WTC11 (cell line): ENCODE measurements around the gene CNTNAP2. TPM values are rescaled to one million over a fixed set of nuclear protein-coding genes. Genes with fewer than 3 reads are reported as not detected.

Experiments used
- ATAC-seq: fragments of 200-7000 bp; cut with Tn5 transposase; 2 replicates; pipeline ENCODE4 v1.10.0; 2021; ENCODE audit warnings: mild to moderate bottlenecking, moderate library complexity
- CTCF ChIA-PET: fragments of 300-600 bp; sonication (Branson Sonifier 250); formaldehyde crosslinking; loops from one replicate; lab custom pipeline; 2021; ENCODE audit warnings: antibody characterized with exemption; lab: Charles Lee
- POLR2A ChIA-PET: fragments of 350-600 bp; sonication (Branson Sonifier 250); formaldehyde crosslinking; loops from one replicate; lab custom pipeline; 2021; ENCODE audit warnings: antibody characterized with exemption; lab: Charles Lee
- DNase-seq: peaks from one replicate; pipeline ENCODE4 v3.0.0; 2021; ENCODE audit warnings: low spot score
- H3K27ac Mint-ChIP-seq: 2 replicates; pipeline ENCODE4 v1.8.0; 2021; ENCODE audit warnings: mixed read lengths
- H3K27me3 Mint-ChIP-seq: 2 replicates; pipeline ENCODE4 v1.8.0; 2021; ENCODE audit warnings: low read depth, mild to moderate bottlenecking, moderate library complexity, mixed read lengths
- H3K36me3 Mint-ChIP-seq: 2 replicates; pipeline ENCODE4 v1.8.0; 2021; ENCODE audit warnings: mixed read lengths
- H3K4me1 Mint-ChIP-seq: 2 replicates; pipeline ENCODE4 v1.8.0; 2022; ENCODE audit warnings: mixed read lengths
- H3K4me3 Mint-ChIP-seq: 2 replicates; pipeline ENCODE4 v1.8.0; 2021; ENCODE audit warnings: mild to moderate bottlenecking, moderate library complexity, mixed read lengths
- H3K9me3 Mint-ChIP-seq: 2 replicates; pipeline ENCODE4 v1.8.0; 2021; ENCODE audit warnings: mixed read lengths
- ATF3 ChIP-seq: sonication (generic); formaldehyde crosslinking; conservative IDR thresholded peaks from 2 replicates; pipeline ENCODE4 v1.8.1; 2022; ENCODE audit warnings: mild to moderate bottlenecking, missing genetic modification reagents
- ELF4 ChIP-seq: sonication (generic); formaldehyde crosslinking; IDR thresholded peaks from 2 replicates; pipeline ENCODE4 v1.8.1; 2022; ENCODE audit warnings: low read depth, mild to moderate bottlenecking, moderate library complexity, missing genetic modification reagents
- FOXJ3 ChIP-seq: sonication (generic); formaldehyde crosslinking; IDR thresholded peaks from 2 replicates; pipeline ENCODE4 v1.9.0; 2021; ENCODE audit warnings: missing genetic modification reagents, mild to moderate bottlenecking, borderline replicate concordance
- GTF2I ChIP-seq: fragments of 250-450 bp; sonication (Bioruptor Pico); conservative IDR thresholded peaks from 2 replicates; pipeline ENCODE4 v1.4.0; 2021; ENCODE audit warnings: mild to moderate bottlenecking
- JAZF1 ChIP-seq: fragments of 250-450 bp; sonication (Bioruptor Pico); IDR thresholded peaks from 2 replicates; pipeline ENCODE4 v1.9.0; 2021; ENCODE audit warnings: moderate library complexity, mild to moderate bottlenecking, inconsistent platforms
- MLX ChIP-seq: sonication (generic); formaldehyde crosslinking; IDR thresholded peaks from 2 replicates; pipeline ENCODE4 v1.8.1; 2023; ENCODE audit warnings: mild to moderate bottlenecking, missing genetic modification reagents, moderate library complexity
- NFE2L1 ChIP-seq: sonication (generic); formaldehyde crosslinking; IDR thresholded peaks from 2 replicates; pipeline ENCODE4 v1.8.1; 2023; ENCODE audit warnings: missing genetic modification reagents
- SP1 ChIP-seq: sonication (generic); formaldehyde crosslinking; conservative IDR thresholded peaks from 2 replicates; pipeline ENCODE4 v1.8.1; 2022; ENCODE audit warnings: missing genetic modification reagents
- STAT6 ChIP-seq: sonication (generic); formaldehyde crosslinking; conservative IDR thresholded peaks from 2 replicates; pipeline ENCODE4 v1.8.1; 2023; ENCODE audit warnings: mild to moderate bottlenecking, low read depth, missing genetic modification reagents, moderate library complexity
- TCF7 ChIP-seq: sonication (generic); formaldehyde crosslinking; IDR thresholded peaks from 2 replicates; pipeline ENCODE4 v1.8.0; 2022; ENCODE audit warnings: mild to moderate bottlenecking, low read depth, missing genetic modification reagents, moderate library complexity
- TP53 ChIP-seq: sonication (generic); formaldehyde crosslinking; IDR thresholded peaks from 2 replicates; pipeline ENCODE4 v1.8.1; 2023; ENCODE audit warnings: mild to moderate bottlenecking, missing genetic modification reagents
- ZBTB21 ChIP-seq: sonication (generic); formaldehyde crosslinking; IDR thresholded peaks from 2 replicates; pipeline ENCODE4 v1.8.1; 2023; ENCODE audit warnings: mild to moderate bottlenecking, missing genetic modification reagents, borderline replicate concordance
- ZNF263 ChIP-seq: sonication (generic); formaldehyde crosslinking; IDR thresholded peaks from 2 replicates; pipeline ENCODE4 v1.8.1; 2022; ENCODE audit warnings: low read depth, mild to moderate bottlenecking, moderate library complexity, missing genetic modification reagents
- ZNF281 ChIP-seq: sonication (generic); formaldehyde crosslinking; IDR thresholded peaks from 2 replicates; pipeline ENCODE4 v1.8.0; 2023; ENCODE audit warnings: mild to moderate bottlenecking, missing genetic modification reagents
- ZNF317 ChIP-seq: sonication (generic); formaldehyde crosslinking; IDR thresholded peaks from 2 replicates; pipeline ENCODE4 v1.8.1; 2023; ENCODE audit warnings: low read depth, mild to moderate bottlenecking, moderate library complexity, missing genetic modification reagents, borderline replicate concordance
- ZNF416 ChIP-seq: fragments of 250-450 bp; sonication (Bioruptor Pico); IDR thresholded peaks from 2 replicates; pipeline ENCODE4 v1.9.0; 2021; ENCODE audit warnings: mild to moderate bottlenecking, inconsistent platforms
- ZNF425 ChIP-seq: fragments of 250-450 bp; sonication (Bioruptor Pico); conservative IDR thresholded peaks from 2 replicates; pipeline ENCODE4 v1.9.0; 2021; ENCODE audit warnings: mild to moderate bottlenecking
- ZNF671 ChIP-seq: fragments of 250-450 bp; sonication (Bioruptor Pico); IDR thresholded peaks from 2 replicates; pipeline ENCODE4 v1.8.0; 2021; ENCODE audit warnings: mild to moderate bottlenecking
- total RNA-seq: library from RNA; stranded (reverse); gene quantifications from 3 replicates; pipeline ENCODE4 v1.2.3, GENCODE V29; 2021
- TF ChIP-seq, protein P1 (sequence below): sonication (generic); formaldehyde crosslinking; IDR thresholded peaks from 2 replicates; pipeline ENCODE4 v1.8.1; 2023; ENCODE audit warnings: mild to moderate bottlenecking, missing genetic modification reagents
- TF ChIP-seq, protein P2 (sequence below): sonication (generic); formaldehyde crosslinking; IDR thresholded peaks from 2 replicates; pipeline ENCODE4 v1.8.1; 2022; ENCODE audit warnings: low read depth, missing genetic modification reagents, borderline replicate concordance
- TF ChIP-seq, protein P3 (sequence below): sonication (generic); formaldehyde crosslinking; IDR thresholded peaks from 2 replicates; pipeline ENCODE4 v1.8.1; 2022; ENCODE audit warnings: mild to moderate bottlenecking, missing genetic modification reagents, moderate library complexity, borderline replicate concordance

Gene CNTNAP2
- total RNA-seq, 1 experiment from 2014 or later, result 63.8 TPM

DNA sequence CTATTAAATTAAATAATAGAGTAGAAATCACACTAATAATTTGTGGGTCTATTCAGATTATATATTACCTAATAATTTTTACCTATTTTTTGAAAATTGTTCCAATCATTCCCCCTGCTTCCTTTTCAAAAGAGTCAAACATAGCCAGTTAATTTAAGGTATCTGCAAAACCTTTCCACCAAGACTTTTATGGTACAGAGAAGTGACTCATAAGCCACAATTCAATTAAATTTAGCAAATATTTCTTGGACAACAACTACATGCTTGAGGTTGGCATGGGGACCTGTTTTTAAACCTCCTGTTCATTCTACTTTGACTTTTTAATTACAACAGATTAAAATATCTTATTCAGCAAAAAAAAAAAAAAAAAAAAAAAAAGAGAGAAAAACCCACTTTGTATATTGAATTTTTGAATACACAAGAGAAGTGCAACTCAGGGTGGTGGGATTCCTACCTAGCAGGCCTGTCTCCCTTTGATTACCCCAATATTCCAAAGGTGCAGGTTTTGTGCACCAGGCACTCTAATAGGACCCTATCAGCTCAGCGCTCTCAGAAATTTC lies 2172.1 kb downstream of the CNTNAP2 start:
- H3K4me1 Mint-ChIP-seq, result peaks cover 27% of the 10 kb centered on the region
- H3K9me3 Mint-ChIP-seq, result peaks cover 7% of the 10 kb centered on the region
- H3K36me3 Mint-ChIP-seq, result peaks cover 2% of the 10 kb centered on the region; the same call in 1 of the 2 replicates
- no peaks in the 10 kb centered on the region for H3K27me3 Mint-ChIP-seq
- H3K4me3 Mint-ChIP-seq, result no peak overlapping the region
- ChIA-PET CTCF (no interaction called here), POLR2A (no interaction called here)
- DNase-seq (no peak), ATAC-seq (no peak)
- H3K27ac Mint-ChIP-seq, result no peak overlapping the region
- TF ChIP-seq ZNF281 (CRISPR knock-in tag) (no peak), ZNF263 (CRISPR knock-in tag) (no peak), GTF2I (no peak), TCF7 (CRISPR knock-in tag) (no peak), SP1 (CRISPR knock-in tag) (no peak), ATF3 (CRISPR knock-in tag) (no peak), JAZF1 (no peak), ELF4 (CRISPR knock-in tag) (no peak), NFE2L1 (CRISPR knock-in tag) (no peak), ZNF416 (CRISPR knock-in tag) (no peak), STAT6 (CRISPR knock-in tag) (no peak), ZBTB21 (CRISPR knock-in tag) (no peak), ZNF671 (no peak)
- TF ChIP-seq, protein P1, sequence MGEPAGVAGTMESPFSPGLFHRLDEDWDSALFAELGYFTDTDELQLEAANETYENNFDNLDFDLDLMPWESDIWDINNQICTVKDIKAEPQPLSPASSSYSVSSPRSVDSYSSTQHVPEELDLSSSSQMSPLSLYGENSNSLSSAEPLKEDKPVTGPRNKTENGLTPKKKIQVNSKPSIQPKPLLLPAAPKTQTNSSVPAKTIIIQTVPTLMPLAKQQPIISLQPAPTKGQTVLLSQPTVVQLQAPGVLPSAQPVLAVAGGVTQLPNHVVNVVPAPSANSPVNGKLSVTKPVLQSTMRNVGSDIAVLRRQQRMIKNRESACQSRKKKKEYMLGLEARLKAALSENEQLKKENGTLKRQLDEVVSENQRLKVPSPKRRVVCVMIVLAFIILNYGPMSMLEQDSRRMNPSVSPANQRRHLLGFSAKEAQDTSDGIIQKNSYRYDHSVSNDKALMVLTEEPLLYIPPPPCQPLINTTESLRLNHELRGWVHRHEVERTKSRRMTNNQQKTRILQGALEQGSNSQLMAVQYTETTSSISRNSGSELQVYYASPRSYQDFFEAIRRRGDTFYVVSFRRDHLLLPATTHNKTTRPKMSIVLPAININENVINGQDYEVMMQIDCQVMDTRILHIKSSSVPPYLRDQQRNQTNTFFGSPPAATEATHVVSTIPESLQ (CRISPR knock-in tag), result no peak
- TF ChIP-seq, all 79 proteins: peak for 0

DNA sequence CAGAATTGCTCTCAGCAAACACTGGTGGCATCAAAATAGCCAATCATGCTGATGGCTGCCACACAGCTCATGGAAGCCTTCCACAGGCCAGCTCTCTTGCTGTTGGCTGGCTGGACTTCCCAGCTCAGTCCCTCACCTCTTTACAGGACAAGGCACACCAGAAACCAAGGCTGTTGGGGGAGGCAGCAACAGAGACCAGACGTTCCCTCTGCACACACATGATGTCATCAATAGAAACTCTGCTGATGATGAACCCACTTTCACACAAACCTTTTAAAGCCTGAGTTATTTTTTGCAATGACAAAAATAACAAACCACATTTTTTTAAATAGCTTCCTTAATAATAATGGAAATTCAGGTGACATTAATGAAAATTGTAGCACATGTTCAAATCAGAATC lies 2173.0 kb downstream of the CNTNAP2 start:
- Mint-ChIP-seq H3K4me3 (no peak overlapping the region), H3K36me3 (peaks cover 2% of the 10 kb centered on the region; the same call in 1 of the 2 replicates), H3K27me3 (no peaks in the 10 kb centered on the region), H3K27ac (no peak overlapping the region), H3K4me1 (peaks cover 27% of the 10 kb centered on the region), H3K9me3 (no peaks in the 10 kb centered on the region)
- CTCF ChIA-PET, result interaction anchor here (1.0 to 1.7 kb wide), 2 partner anchors 8 to 27 kb away, joined by 3 to 5 read pairs; no protein-coding TSS in a partner anchor
- POLR2A ChIA-PET, result no interaction called here
- DNase-seq (no peak), ATAC-seq (no peak)
- TF ChIP-seq JAZF1 (no peak), TP53 (CRISPR knock-in tag) (no peak), ZNF317 (no peak), ZNF425 (CRISPR knock-in tag) (no peak), FOXJ3 (CRISPR knock-in tag) (no peak), GTF2I (no peak), ZBTB21 (CRISPR knock-in tag) (no peak), MLX (no peak)
- TF ChIP-seq, protein P2, sequence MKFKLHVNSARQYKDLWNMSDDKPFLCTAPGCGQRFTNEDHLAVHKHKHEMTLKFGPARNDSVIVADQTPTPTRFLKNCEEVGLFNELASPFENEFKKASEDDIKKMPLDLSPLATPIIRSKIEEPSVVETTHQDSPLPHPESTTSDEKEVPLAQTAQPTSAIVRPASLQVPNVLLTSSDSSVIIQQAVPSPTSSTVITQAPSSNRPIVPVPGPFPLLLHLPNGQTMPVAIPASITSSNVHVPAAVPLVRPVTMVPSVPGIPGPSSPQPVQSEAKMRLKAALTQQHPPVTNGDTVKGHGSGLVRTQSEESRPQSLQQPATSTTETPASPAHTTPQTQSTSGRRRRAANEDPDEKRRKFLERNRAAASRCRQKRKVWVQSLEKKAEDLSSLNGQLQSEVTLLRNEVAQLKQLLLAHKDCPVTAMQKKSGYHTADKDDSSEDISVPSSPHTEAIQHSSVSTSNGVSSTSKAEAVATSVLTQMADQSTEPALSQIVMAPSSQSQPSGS (CRISPR knock-in tag), result no peak
- TF ChIP-seq, protein P3, sequence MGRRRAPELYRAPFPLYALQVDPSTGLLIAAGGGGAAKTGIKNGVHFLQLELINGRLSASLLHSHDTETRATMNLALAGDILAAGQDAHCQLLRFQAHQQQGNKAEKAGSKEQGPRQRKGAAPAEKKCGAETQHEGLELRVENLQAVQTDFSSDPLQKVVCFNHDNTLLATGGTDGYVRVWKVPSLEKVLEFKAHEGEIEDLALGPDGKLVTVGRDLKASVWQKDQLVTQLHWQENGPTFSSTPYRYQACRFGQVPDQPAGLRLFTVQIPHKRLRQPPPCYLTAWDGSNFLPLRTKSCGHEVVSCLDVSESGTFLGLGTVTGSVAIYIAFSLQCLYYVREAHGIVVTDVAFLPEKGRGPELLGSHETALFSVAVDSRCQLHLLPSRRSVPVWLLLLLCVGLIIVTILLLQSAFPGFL, result no peak
